ENCODE measurements around the gene HORMAD2. TPM values are rescaled to one million over a fixed set of nuclear protein-coding genes. Genes with fewer than 3 reads are reported as not detected.

HORMAD2 gene
- total and polyA plus RNA-seq, 2 donors (not counting 3 experiments of a cell fraction or from before 2014, with no cell fraction given): not detected

DNA sequence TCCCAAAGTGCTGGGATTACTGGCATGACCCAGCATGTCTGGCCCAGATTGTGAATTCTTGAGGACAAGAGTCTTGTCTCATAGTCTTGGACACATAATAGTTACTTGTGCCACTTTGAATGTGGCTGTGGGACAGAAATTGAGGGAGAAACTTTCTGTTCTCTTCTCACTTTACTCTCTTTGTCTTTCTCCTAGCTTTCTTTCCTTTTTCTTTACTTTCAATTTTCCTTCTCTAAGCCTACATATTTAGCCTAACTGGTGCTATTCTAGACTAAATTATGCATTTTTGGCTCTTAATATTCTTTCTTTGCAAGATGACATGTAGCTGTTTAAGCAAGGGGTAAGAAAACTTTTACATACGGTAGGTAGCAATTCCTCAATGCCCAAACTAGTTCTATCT lies 33.2 kb downstream of the HORMAD2 start:
- H4K20me1 ChIP-seq (replicated peaks; ENCODE audit: control insufficient read depth, extremely low read depth, insufficient read depth, low read length): no peaks in the 10 kb centered on the region
- no peaks in the 10 kb centered on the region for H3K9me1 ChIP-seq (replicated peaks; ENCODE audit: control insufficient read depth, extremely low read depth, insufficient read depth, low read length)
- dilution Hi-C loops (cut with MboI; ENCODE audit: extremely low pct_ligation_motif_present, low sequenced_read_pairs): no loop called here
- H3K9ac ChIP-seq (replicated peaks; ENCODE audit: extremely low read depth, insufficient read depth, low read length): no peak overlapping the region
- no peak overlapping the region for H3K27ac ChIP-seq (ENCODE audit: insufficient read depth, low read depth, low read length)
- no peaks in the 10 kb centered on the region for H3K9me3 ChIP-seq (replicated peaks; ENCODE audit: control insufficient read depth, insufficient read depth, low read length)
- ChIA-PET POLR2A (no interaction called here), CTCF (interaction anchor here (1.0 to 3.0 kb wide), 2 partner anchors 22 to 142 kb away, joined by 3 to 28 read pairs; no protein-coding TSS in a partner anchor)
- no peaks in the 10 kb centered on the region for H3K4me1 ChIP-seq (ENCODE audit: control insufficient read depth, extremely low read depth, insufficient read depth, low read length)
- DNase-seq (ENCODE audit: low read depth, low spot score) (no peak), FAIRE-seq (no peak)
- no peak for TF ChIP-seq FOS (IDR thresholded peaks at IDR 0.05; ENCODE audit: borderline replicate concordance, insufficient read depth, low read length)
- no peak for TF ChIP-seq POLR2AphosphoS5 (IDR thresholded peaks at IDR 0.05; ENCODE audit: insufficient read depth, low read depth, low read length)
- TF ChIP-seq POLR2A (IDR thresholded peaks at IDR 0.05; ENCODE audit: low read depth, low read length): no peak
- TF ChIP-seq EZH2 (IDR thresholded peaks at IDR 0.05; ENCODE audit: borderline replicate concordance, low read depth, low read length, severe bottlenecking): no peak
- TF ChIP-seq, protein P1, sequence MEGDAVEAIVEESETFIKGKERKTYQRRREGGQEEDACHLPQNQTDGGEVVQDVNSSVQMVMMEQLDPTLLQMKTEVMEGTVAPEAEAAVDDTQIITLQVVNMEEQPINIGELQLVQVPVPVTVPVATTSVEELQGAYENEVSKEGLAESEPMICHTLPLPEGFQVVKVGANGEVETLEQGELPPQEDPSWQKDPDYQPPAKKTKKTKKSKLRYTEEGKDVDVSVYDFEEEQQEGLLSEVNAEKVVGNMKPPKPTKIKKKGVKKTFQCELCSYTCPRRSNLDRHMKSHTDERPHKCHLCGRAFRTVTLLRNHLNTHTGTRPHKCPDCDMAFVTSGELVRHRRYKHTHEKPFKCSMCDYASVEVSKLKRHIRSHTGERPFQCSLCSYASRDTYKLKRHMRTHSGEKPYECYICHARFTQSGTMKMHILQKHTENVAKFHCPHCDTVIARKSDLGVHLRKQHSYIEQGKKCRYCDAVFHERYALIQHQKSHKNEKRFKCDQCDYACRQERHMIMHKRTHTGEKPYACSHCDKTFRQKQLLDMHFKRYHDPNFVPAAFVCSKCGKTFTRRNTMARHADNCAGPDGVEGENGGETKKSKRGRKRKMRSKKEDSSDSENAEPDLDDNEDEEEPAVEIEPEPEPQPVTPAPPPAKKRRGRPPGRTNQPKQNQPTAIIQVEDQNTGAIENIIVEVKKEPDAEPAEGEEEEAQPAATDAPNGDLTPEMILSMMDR (IDR thresholded peaks at IDR 0.05; ENCODE audit: extremely low read depth in 1 of 2, insufficient read depth in 1 of 2, low read depth in 1 of 2, low read length in 2 of 2): no peak
- no peak for TF ChIP-seq MYC (IDR thresholded peaks at IDR 0.05; ENCODE audit: low read depth, low read length)
- TF ChIP-seq GATA2 (IDR thresholded peaks at IDR 0.05; ENCODE audit: insufficient read depth, insufficient read length, low read depth, low read length): no peak
- TF ChIP-seq, protein P2, sequence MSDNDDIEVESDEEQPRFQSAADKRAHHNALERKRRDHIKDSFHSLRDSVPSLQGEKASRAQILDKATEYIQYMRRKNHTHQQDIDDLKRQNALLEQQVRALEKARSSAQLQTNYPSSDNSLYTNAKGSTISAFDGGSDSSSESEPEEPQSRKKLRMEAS (IDR thresholded peaks at IDR 0.05; ENCODE audit: insufficient read depth, insufficient read length): no peak
- TF ChIP-seq JUN (IDR thresholded peaks at IDR 0.05; ENCODE audit: borderline replicate concordance, insufficient read depth, insufficient read length, low read depth): no peak
- no peak overlapping the region for H2AFZ ChIP-seq (ENCODE audit: low read depth, low read length)
- H3K27me3 ChIP-seq (ENCODE audit: control insufficient read depth in 2 of 2, insufficient read depth in 2 of 2, low read length in 2 of 2): peaks cover under 1 to 2% of the 10 kb centered on the region in 2 experiments
- no peaks in the 10 kb centered on the region for H3K79me2 ChIP-seq (ENCODE audit: control insufficient read depth, insufficient read depth, low read length)
- no TSS peak for BruUV-seq (replicated peaks)
- intact Hi-C loops (cut with micrococcal nuclease): no loop called here
- no peaks in the 10 kb centered on the region for H3K36me3 ChIP-seq (ENCODE audit: control insufficient read depth in 2 of 2, extremely low read depth in 1 of 2, insufficient read depth in 2 of 2, low read length in 2 of 2)
- H3K4me2 ChIP-seq (ENCODE audit: insufficient read depth, low read length): no peak overlapping the region
- H3K4me3 ChIP-seq (replicated peaks in 1 of 3; ENCODE audit: insufficient read depth in 1 of 3, low read depth in 1 of 3, low read length in 3 of 3): no peak overlapping the region

Data from endothelial cell of umbilical vein (primary cell).